GM18867 (cell line): Measurements from ENCODE around the gene TMEM151B.

ENCODE experiments used
- ATAC-seq: cut with Tn5 transposase; IDR thresholded peaks from one replicate; pipeline ENCODE4 v1.9.1; 2021; ENCODE audit warnings: mild to moderate bottlenecking, moderate library complexity; ENCODE audit not compliant: unreplicated experiment

The TMEM151B gene

DNA sequence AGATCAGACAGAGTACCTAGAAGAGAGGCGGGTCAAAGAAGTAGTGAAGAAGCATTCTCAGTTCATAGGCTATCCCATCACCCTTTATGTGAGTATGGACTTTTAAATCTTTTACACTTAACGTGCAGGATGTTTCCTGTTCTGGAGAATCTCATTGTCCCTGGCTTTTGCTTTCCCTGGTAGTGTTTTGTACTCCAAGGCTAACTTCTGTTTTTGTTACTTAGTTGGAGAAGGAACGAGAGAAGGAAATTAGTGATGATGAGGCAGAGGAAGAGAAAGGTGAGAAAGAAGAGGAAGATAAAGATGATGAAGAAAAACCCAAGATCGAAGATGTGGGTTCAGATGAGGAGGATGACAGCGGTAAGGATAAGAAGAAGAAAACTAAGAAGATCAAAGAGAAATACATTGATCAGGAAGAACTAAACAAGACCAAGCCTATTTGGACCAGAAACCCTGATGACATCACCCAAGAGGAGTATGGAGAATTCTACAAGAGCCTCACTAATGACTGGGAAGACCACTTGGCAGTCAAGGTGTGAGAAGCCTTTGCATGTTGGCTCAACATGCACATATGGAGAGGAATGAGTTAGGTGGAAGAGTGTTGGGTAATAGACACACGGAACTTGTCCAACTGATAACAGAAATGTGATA lies 20.1 kb upstream of the TMEM151B start:
- no peak for ATAC-seq

DNA sequence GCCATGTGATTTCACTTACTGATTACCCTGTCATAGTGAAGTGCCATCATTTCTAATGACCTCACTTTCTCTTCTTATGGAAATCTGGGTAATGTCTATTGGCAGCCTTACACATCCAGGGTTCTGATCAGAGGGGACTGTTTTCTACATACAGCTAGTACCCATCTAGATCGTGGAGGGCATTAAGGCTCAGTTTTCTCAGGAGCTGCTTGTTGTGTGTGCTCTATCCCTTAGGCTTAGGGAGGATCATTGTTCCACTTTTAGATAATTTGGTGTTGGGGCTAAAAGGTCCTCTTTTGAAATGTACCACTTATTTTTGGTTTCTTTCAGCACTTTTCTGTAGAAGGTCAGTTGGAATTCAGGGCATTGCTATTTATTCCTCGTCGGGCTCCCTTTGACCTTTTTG lies 19.5 kb upstream of the TMEM151B start:
- ATAC-seq, result no peak

DNA sequence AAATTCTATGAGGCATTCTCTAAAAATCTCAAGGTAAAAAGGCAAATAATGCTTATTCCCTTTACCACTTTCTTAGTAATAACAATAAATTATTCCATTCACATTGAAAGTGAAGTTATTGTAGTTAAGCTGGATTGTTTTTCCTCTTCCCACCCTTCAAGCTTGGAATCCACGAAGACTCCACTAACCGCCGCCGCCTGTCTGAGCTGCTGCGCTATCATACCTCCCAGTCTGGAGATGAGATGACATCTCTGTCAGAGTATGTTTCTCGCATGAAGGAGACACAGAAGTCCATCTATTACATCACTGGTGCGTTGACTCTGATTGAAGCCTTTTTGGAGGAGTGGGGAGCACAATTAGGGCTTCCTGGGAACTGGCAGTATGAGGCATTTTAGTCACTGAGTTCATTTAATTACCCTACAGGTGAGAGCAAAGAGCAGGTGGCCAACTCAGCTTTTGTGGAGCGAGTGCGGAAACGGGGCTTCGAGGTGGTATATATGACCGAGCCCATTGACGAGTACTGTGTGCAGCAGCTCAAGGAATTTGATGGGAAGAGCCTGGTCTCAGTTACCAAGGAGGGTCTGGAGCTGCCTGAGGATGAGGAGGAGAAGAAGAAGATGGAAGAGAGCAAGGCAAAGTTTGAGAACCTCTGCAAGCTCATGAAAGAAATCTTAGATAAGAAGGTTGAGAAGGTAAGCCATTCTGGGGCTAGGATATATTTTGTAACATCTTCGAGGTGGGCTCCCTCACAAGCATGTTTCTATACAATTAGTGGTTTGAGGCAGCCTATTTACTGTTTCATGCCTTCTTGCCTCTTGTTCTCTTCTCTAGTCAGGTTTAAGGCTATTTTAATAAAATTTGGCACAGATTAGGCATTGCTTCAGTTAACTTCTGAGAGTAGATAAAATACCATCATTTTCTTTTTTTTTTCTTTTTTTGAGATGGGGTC lies 18.4 kb upstream of the TMEM151B start:
- ATAC-seq, result no peak

DNA sequence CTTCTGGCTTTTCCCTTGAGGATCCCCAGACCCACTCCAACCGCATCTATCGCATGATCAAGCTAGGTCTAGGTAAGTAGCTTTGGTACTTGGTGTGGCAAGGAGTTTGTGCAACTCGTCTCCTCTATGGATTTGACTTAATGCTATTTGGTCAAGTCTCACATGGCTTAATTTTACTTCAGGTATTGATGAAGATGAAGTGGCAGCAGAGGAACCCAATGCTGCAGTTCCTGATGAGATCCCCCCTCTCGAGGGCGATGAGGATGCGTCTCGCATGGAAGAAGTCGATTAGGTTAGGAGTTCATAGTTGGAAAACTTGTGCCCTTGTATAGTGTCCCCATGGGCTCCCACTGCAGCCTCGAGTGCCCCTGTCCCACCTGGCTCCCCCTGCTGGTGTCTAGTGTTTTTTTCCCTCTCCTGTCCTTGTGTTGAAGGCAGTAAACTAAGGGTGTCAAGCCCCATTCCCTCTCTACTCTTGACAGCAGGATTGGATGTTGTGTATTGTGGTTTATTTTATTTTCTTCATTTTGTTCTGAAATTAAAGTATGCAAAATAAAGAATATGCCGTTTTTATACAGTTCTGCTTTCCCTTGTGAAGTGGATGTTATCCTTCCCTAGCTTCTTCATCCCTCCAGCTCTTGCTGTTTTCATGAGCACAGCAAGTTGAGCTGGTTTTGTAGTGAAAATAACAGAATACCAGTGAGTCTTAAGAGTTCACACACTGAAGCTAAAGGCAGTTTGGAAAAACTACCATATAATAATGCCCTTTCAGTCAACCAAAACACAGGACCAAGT lies 16.7 kb upstream of the TMEM151B start:
- ATAC-seq, result no peak

DNA sequence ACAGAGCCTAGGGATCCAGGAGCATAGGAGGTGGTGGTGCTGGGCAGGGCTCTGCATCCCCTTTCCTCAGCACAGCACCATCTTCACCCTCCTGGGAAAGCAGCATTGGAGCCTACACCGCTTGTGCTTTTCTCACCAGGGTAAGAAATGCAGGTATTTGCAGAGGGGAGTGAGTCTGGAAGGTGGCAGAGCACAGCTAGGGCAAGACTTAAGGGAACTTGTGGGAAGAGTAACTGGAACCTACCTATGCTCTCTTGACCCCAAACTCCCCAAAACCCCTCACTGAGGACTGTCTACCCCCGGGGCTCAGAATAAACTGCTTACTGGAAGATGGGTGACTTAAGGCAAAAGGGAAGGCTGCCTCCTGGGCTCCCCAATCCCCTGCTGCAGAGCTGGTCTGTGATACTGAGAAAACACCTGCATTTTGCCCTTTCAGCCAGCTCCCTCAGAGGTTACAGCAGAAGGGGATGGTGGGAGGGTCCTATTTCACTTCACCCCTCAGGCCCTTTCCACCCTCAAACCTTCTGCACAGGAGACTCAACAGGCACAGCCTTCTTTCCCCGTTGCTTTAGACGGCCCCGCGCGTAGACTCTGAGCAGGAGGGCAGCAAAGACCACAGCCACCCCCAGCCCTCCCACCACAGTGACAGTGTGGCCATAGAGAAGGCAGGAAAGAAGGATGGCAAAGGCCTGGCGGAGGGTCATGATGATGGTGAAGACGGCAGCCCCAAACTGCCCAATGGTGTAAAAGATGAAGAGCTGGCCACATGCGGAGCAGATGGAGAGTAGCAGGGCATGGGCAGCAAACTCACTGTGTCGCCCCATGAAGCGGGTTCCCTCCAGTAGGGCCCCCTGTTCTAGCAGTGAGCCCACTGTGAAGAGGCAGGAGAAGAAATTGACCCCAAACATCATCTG lies 15.8 kb upstream of the TMEM151B start:
- ATAC-seq, result no peak

DNA sequence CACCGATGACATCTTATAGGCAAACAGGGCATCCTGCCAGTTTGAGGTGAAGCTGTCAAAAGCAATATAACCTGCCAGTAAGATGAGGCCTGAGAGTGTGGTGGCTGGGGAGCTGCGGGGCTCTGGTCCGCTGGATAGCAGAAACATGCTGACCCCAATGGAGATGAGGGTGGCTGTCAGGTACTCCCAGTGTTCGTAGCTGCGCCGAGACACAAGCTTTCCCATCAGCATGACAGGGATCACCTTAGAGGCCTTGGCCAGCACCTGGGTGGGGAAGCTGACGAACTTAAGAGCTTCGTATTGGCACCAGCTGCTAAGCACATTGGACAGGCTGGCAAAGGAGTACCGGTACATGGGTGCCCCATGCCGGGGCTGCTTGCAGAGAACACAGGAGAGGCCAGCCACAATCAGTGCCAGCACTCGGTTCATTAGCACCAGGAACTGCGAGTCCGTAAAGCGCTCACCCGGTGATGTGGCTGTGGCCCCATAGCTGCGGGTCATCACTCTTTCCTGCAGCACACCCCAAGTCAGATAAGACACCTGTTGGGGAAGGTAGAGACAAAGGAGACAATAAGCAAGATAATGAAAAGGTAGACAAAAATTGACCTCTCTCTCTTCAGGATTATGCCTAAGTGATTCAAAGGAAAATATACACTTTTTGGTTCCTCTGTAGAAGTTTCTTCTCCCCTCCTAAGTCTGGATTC lies 15.0 kb upstream of the TMEM151B start:
- ATAC-seq, result no peak

DNA sequence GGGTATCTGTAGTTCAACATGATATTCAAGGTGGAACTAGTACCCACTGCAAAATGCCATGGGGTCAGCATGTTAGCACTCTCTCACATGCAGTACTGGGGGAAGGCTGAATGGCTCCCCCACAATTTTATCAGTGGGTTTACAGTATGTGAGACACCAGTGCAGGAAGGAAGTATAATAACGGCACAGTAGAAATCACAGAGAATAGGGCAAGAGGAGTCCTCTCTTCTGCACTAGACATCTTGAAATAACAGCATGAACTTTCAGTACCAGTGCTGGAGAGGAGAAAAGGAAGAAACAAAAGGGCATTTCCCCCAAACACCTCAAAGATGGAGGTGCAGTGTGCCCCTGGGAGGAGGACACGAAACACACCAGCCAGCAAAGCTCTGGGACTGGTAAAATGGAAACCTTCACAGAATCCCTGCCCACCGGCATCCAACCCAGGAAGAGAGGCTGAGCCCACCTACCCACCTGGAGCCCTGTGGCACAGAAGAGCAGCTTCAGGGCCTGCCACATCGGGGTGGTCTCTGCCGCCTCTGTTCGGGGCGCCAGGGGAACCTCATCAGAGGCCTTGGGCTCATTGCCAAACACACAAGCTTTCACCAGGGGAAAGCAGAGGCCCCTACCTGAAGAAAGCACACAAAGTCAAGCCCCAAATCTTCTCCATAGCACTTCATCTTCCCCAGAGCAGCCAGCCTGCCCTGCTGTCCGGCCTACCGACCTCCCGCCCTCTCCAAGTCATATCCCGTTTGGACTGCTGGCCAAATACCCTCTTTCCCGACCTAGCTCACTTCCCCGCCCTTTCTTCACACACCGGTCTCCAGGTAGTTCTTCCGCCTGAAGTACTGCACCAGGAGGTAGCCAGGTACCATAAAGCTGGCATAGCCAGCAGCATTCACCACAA lies 14.1 kb upstream of the TMEM151B start:
- no peak for ATAC-seq

DNA sequence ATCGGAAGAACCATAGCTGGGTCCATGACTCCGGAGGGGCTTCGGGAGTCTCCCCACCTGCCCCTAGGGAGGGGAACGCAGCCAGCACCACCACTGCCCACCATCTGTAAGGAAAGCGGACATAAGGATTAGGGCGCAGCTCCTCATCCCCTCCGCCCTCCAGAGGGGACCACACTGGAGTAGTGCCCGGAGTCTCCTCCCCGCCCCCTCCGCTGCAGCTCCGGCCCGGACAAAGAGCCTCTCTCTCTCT lies 13.6 kb upstream of the TMEM151B start:
- ATAC-seq, result no peak

DNA sequence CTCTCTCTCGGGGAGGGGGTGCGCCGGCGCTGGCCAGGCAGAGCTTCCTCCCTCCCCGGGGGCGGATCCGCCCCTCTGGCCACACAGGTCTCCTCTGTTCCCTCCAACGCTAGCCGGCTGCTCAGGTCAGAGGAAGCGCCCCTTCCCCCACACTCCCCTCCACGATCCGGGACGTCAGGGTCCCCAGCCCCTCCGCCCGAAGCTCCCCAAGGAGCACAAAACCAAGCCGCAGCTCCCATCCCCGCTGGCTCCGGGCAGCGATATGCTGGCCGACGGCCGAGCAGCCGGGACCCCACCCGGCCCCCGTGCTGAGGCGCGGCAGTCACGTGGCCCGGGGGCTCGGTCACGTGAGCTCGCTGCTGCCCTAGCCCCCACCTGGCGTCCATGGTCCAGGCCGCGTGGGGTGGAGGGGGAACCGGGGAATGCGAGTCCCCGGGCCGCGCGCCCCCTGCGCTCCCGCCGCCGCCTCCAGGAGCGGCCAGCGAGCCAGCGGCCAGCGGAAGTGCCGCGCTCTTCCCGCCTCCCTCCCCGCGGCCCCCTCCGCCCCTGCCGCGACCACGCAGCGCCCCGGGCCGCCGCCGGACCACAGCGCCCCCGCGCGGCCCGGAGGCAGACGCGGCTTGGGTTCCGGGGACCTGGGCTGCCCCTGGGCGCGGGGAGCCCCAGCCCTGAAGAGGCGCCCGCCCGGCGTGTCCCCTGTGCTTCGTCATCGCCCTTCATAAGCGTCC lies 13.1 kb upstream of the TMEM151B start, which contains the start of gene SLC35B2:
SLC35B2 (minus strand) TSS at position 504 of the 728 bp plus-strand sequence; CDS start at position 386, 118 bp downstream.
- peak; percentile 56 for ATAC-seq

DNA sequence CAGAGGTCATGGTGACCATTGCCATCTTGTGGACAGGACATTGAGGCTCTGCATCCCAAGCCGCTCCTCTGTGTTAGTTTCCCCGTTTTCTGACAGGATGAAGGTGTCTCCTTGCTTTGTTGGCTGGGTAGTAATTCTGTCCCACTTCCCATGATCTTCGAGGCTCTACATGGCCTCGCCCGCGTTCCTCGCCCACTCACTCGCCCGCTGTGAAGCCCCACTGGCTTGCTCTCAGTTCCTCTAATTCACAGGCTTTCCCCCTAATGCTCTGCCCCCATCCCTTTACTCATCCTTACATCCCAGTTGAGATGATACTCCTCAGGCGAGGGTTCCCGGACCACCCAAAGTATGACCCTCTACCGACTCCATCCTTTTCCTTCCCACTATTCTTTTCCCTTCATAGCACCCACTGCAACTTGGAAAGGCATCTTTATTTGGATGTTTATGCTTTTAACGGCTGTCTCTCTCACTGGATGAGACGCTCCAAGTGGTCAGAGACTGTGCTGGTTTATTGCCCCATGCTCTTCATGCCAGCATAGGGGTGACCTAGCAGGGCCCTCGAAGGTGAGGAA lies 12.4 kb upstream of the TMEM151B start:
- ATAC-seq, result peak; percentile 11

DNA sequence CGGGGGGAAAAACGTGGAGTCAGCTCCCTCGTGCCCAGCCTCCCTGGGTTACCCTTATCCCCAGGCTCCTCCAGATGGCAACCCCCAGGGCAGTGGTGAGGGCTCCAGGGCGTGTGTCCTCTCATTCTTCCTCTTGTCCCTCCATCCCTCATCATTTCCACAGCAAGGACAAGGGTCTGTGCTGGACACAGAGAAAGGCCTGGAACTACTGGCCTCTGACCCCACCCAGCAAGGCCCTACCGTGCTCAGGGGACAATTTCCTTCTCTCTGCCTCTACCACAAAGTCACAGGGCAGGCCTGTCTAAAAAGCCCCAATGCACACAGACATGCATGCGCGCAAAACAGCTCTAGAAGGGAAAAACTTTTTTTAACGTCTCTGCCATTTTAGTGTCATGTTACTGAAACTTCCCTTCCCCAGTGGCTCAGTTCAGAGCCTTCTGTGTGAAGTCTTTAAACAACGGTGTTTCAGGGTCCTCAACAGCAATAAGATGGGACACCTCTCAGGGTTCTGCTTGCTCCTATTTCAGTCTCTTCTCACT lies 11.9 kb upstream of the TMEM151B start:
- no peak for ATAC-seq

DNA sequence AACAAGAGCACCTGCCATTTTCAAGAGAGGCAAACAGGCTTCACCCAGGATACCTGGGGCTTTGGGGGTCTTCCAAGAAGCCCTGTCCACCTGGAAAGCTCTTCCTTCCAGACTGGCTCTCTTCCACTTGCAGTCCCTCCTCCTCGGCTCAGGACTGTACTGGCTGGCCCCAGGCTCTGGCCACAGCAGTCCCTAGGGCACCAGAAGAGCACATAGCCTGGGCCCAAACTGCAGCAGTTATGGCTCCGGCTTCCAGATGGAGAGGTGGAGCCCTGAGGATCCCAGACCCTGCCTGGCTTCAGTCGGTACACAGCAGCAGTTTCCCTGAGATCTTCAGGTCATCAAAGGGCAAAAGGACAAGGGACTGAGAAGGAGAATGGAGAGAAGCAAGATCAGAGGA lies 11.3 kb upstream of the TMEM151B start:
- ATAC-seq, result no peak

DNA sequence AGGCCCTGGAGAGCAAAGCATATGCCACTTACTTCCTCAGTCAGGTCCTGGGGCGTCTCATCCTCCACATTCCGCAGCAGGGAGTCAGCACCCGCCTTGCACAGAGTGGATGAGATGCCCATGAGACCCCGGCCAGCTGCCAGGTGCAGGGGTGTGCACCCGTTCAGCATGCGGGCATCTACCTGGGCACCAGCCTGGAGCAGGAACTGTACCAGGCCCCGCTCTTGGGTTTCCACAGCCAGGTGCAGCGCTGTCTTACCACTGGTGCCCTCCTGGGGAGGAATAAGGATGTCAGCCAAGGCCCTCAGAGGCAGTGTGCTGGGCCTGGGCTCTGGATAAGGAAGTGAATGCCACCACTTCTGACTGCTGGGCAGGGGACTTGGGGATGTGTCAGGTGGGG lies 10.2 kb upstream of the TMEM151B start:
- no peak for ATAC-seq

DNA sequence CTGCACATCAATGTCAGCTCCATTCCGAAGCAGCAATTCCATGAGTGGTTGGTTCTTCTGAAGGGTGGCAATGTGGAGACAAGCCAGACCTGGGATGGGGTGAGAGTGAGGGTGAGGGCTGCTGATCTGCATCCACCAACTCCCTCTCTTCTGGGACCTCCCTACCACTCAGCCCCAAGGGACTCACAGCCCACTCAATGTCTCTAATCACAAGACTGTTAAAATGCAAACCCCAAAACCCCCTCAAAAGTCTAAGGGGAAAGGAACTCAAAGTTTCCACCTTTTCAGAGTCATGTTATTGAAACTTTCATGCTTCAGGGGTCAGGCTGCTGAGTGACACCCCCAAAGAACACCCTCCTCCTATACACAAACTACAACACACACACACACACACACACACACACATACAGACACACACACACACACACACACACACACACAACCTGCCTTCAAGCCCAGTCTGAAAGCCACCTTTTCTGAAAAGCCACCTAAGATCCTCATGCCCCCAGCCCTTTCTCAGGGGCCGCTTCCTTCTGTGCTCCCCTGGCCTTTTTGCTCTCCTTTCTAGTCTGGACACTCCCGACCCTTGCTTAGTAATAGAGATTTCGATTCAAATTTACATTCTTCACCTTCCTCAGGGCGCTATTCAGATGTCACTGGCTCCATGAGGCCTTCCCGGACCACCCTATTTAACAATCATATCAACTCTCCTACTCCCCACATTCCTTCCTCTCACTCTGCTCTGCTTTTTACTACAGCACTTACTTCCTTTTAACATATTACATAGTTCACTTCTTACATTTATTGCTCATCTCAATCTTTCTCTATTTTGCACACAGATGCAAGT lies 9.6 kb upstream of the TMEM151B start:
- no peak for ATAC-seq

DNA sequence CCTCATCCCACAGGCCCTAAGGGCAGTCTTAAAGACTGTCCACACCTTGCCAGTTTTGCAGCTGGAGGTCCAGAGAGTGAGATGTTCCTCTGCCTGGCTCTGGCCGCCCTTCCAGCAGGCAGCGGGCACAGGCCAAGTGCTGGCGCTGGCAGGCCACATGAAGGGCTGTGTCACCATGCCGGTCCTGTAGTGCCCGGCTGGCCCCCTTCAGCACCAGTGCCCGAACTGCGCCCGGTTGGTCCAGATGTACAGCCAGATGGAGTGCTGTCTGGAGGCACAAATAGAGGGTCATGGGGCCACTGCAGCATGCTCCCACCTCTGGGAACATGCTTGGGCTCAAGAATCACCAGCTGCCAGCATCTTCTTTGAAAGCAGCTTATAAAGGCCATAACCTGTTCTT lies 8.7 kb upstream of the TMEM151B start:
- ATAC-seq, result no peak

DNA sequence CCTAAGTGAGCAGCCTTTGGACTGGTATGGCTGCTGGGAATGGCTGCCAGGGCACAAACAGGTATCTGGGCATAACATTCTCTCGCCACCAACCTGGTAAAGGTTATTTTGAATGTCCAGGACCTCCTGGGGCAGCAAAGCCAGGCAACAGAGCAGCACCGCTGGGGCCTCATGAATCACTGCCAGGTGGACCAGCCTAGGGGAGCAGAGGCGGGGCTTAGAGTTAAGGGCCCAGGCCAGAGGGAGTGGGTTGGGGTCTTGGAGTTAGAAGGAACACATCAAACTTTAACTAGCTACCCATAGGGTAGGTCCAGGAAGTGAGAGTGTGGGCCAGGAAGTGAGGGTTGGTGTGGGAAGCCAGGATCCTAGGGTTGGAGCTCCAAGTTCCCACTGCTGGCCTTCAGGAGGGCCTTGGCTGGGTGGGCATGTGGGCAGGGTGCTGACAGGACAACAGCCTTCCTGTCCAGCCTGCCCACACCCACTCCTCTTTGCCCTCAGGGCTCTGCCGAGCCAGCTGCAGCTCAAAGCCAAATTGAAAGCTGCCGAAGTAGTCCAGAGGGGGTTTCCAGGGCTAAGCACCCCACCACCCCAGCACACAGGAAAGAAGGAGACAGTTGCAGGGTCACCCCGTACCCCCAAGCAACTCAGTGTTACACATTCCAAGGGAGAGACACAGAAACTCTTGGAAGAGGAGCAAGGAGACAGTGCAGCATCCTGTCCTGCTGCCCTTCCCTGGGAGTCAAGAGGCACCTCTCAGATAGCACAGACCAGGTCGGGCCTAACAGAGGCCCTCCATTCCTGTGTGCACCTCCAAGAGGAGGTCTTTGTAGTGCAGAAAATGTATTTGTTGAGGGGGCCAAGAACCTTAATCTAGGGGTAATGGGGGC lies 7.5 kb upstream of the TMEM151B start:
- no peak for ATAC-seq
